SK-N-SH (cell line): Measurements from ENCODE around the gene SMIM26. TPM values are rescaled to one million over a fixed set of nuclear protein-coding genes. Genes with fewer than 3 reads are reported as not detected.

Experiments used
- CTCF ChIA-PET: fragments of 300-600, 350-600 bp; formaldehyde crosslinking; extraction: SDS; loops from one replicate; lab custom pipeline; 2021; lab: Yijun Ruan, JAX
- POLR2A ChIA-PET: fragments of 350-600 bp; sonication (Branson Sonifier 250); formaldehyde crosslinking; extraction: SDS; loops from one replicate; lab custom pipeline; 2020; ENCODE audit warnings: antibody characterized with exemption, inconsistent platforms; lab: Yijun Ruan, JAX
- DNase-seq: peaks from one replicate; pipeline ENCODE4 v3.0.0; 2012
- H2AFZ ChIP-seq: fragments of 200-600 bp; sonication (generic); 2 replicates; pipeline ENCODE4 v1.8.1; 2016; ENCODE audit warnings: antibody characterized with exemption, mild to moderate bottlenecking, low read depth
- H3F3A ChIP-seq: fragments of 200-600 bp; sonication (generic); replicated peaks from 2 replicates; pipeline ENCODE3; 2016; ENCODE audit warnings: antibody characterized with exemption, mild to moderate bottlenecking; ENCODE audit not compliant: insufficient read depth
- H3K27ac ChIP-seq, 2 experiments: fragments of 200-500 bp in 1 of 2; fragments of 200-600 bp in 1 of 2; sonication (Bioruptor generic) in 1 of 2; sonication (generic), shearing (Covaris generic) in 1 of 2; 2 replicates each; pipeline versions ENCODE4 v1.5.1 to v1.6.1; 2014 to 2016; ENCODE audit warnings: low read depth in 2 of 2, inconsistent platforms in 1 of 2, low read length in 1 of 2, mild to moderate bottlenecking in 1 of 2, mixed read lengths in 1 of 2
- H3K27me3 ChIP-seq: fragments of 200-600 bp; sonication (generic), shearing (Covaris generic); 2 replicates; pipeline ENCODE4 v1.6.1; 2016; ENCODE audit warnings: mixed run types; ENCODE audit not compliant: insufficient read depth
- H3K36me3 ChIP-seq, 2 experiments: fragments of 200-500 bp in 1 of 2; fragments of 200-600 bp in 1 of 2; sonication (Bioruptor generic) in 1 of 2; sonication (generic) in 1 of 2; replicated peaks in 1 of 2; 2 replicates each; pipeline versions ENCODE3 to v1.5.1; 2014 to 2016; ENCODE audit warnings: low read length in 1 of 2, mild to moderate bottlenecking in 1 of 2; ENCODE audit not compliant: insufficient read depth in 2 of 2, control insufficient read depth in 1 of 2
- H3K4me1 ChIP-seq, 2 experiments: fragments of 200-500 bp in 1 of 2; fragments of 200-600 bp in 1 of 2; sonication (Bioruptor generic) in 1 of 2; sonication (generic), shearing (Covaris generic) in 1 of 2; 2 replicates each; pipeline versions ENCODE4 v1.5.1 to v1.6.1; 2014 to 2016; ENCODE audit warnings: low read depth in 1 of 2, low read length in 1 of 2, mixed run types in 1 of 2; ENCODE audit not compliant: insufficient read depth in 2 of 2, control insufficient read depth in 1 of 2
- H3K4me2 ChIP-seq: fragments of 200-600 bp; sonication (generic), shearing (Covaris generic); 2 replicates; pipeline ENCODE4 v1.6.1; 2017; ENCODE audit warnings: mixed run types
- H3K4me3 ChIP-seq, 2 experiments: fragments of 200-500 bp in 1 of 2; fragments of 200-600 bp in 1 of 2; sonication (Bioruptor generic) in 1 of 2; sonication (generic), shearing (Covaris generic) in 1 of 2; 2 replicates each; pipeline versions ENCODE4 v1.5.1 to v1.8.1; 2014 to 2016; ENCODE audit warnings: low read depth in 2 of 2, inconsistent platforms in 1 of 2, low read length in 1 of 2, mild to moderate bottlenecking in 1 of 2, mixed read lengths in 1 of 2, moderate library complexity in 1 of 2
- H3K79me2 ChIP-seq: fragments of 200-600 bp; sonication (generic); 2 replicates; pipeline ENCODE4 v1.8.1; 2017; ENCODE audit warnings: mild to moderate bottlenecking; ENCODE audit not compliant: insufficient read depth
- H3K9ac ChIP-seq: fragments of 200-600 bp; sonication (generic); 2 replicates; pipeline ENCODE4 v1.6.1; 2017; ENCODE audit warnings: mixed run types
- H3K9me2 ChIP-seq: fragments of 200-600 bp; sonication (generic); 2 replicates; pipeline ENCODE4 v1.6.1; 2017; ENCODE audit warnings: mixed run types
- H3K9me3 ChIP-seq: fragments of 200-600 bp; sonication (generic); 2 replicates; pipeline ENCODE4 v1.6.1; 2017; ENCODE audit warnings: mixed run types, mild to moderate bottlenecking, moderate library complexity
- H4K20me1 ChIP-seq: fragments of 200-600 bp; sonication (generic); 2 replicates; pipeline ENCODE4 v1.6.1; 2017; ENCODE audit warnings: mild to moderate bottlenecking, mixed run types; ENCODE audit not compliant: insufficient read depth
- ELF1 ChIP-seq: IDR thresholded peaks from 2 replicates; pipeline ENCODE4 v1.4.0; 2012
- EZH2phosphoT487 ChIP-seq: fragments of 200-600 bp; sonication (generic); IDR thresholded peaks from 2 replicates; pipeline ENCODE4 v1.6.1; 2017; ENCODE audit warnings: low read depth, mixed run types, mild to moderate bottlenecking, antibody characterized with exemption, moderate library complexity, borderline replicate concordance
- FOXJ3 ChIP-seq: sonication (generic); formaldehyde crosslinking; IDR thresholded peaks from 2 replicates; pipeline ENCODE4 v1.5.1; 2020; ENCODE audit warnings: mild to moderate bottlenecking, missing genetic modification reagents
- NRF1 ChIP-seq: IDR thresholded peaks from 2 replicates; pipeline ENCODE4 v1.6.1; 2012; ENCODE audit warnings: low read depth, mild to moderate bottlenecking, low read length
- RAD21 ChIP-seq: IDR thresholded peaks from 2 replicates; pipeline ENCODE4 v1.6.1; 2012; ENCODE audit warnings: mild to moderate bottlenecking, low read length
- RCOR1 ChIP-seq: fragments of 150-350 bp; IDR thresholded peaks from 2 replicates; pipeline ENCODE4 v1.6.1; 2017; ENCODE audit warnings: antibody characterized with exemption, low read length
- TAF1 ChIP-seq: IDR thresholded peaks from 2 replicates; pipeline ENCODE4 v1.6.1; 2012; ENCODE audit warnings: low read depth, mild to moderate bottlenecking, low read length, moderate library complexity, borderline replicate concordance
- WGBS: methylation state at CpG from one replicate; pipeline ENCODE4 v1.1.6; 2017; ENCODE audit warnings: low lambda C conversion rate; 5-methylcytosine and 5-hydroxymethylcytosine counted together
- polyA plus RNA-seq, 3 experiments: library from polyadenylated mRNA; depleted of rRNA; stranded (reverse); fragments of >200 nt; gene quantifications; 2 replicates each; pipeline ENCODE4 v1.2.3, GENCODE V29; 2012
- TF ChIP-seq, protein P1 (sequence below): IDR thresholded peaks from 2 replicates; pipeline ENCODE4 v1.6.1; 2012; ENCODE audit warnings: mild to moderate bottlenecking, low read depth, low read length, moderate library complexity

The SMIM26 gene
- polyA plus RNA-seq, 1 of the 3 experiments (the other 2 are of a cell fraction), result 155 TPM

DNA sequence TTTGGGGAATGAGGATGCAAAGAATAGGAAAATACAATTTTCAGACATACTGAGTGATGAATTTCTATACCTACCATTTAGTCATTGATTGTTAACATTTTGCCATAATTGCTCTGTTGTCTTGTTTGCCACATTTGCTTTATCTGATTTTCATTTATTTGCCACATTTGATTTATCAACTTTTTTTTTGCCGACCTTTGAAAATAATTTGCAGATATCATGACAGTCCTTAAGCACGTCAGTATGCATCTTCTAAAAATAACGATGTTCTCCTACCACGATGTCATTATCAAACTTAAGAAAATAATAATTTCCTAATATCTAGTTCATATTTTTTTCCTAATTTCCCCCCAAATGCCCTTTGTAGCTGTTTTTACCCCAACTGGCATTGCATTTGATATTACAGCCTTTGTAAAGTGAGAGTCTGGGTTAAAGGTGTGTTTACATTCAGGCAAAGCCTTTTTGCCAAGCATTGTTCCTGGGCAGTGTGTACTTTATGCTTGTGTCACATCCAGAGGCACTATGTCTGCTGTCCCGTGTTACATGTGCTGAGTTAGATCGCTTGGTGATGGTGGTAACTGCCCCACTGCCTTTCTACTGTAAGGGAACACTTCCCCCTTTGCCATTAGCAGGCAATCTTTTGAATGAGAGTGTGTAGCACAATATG is 33.1 kb upstream of the SMIM26 start:
- Histone ChIP-seq H3K79me2 (no peaks in the 10 kb centered on the region), H2AFZ (no peak overlapping the region), H3K4me2 (no peak overlapping the region), H3K27ac (no peak overlapping the region), H3K9ac (no peak overlapping the region), H3K9me2 (no peaks in the 10 kb centered on the region), H3K27me3 (no peaks in the 10 kb centered on the region), H4K20me1 (no peaks in the 10 kb centered on the region), H3K4me3 (no peak overlapping the region), H3F3A (no peaks in the 10 kb centered on the region), H3K36me3 (peaks cover 43 to 62% of the 10 kb centered on the region in 2 experiments), H3K4me1 (no peaks in the 10 kb centered on the region), H3K9me3 (no peaks in the 10 kb centered on the region)
- 96% methylated on average over 6 of the region's 6 CpGs for WGBS
- ChIA-PET CTCF (no interaction called here), POLR2A (no interaction called here)
- no peak for DNase-seq
- TF ChIP-seq, protein P1, sequence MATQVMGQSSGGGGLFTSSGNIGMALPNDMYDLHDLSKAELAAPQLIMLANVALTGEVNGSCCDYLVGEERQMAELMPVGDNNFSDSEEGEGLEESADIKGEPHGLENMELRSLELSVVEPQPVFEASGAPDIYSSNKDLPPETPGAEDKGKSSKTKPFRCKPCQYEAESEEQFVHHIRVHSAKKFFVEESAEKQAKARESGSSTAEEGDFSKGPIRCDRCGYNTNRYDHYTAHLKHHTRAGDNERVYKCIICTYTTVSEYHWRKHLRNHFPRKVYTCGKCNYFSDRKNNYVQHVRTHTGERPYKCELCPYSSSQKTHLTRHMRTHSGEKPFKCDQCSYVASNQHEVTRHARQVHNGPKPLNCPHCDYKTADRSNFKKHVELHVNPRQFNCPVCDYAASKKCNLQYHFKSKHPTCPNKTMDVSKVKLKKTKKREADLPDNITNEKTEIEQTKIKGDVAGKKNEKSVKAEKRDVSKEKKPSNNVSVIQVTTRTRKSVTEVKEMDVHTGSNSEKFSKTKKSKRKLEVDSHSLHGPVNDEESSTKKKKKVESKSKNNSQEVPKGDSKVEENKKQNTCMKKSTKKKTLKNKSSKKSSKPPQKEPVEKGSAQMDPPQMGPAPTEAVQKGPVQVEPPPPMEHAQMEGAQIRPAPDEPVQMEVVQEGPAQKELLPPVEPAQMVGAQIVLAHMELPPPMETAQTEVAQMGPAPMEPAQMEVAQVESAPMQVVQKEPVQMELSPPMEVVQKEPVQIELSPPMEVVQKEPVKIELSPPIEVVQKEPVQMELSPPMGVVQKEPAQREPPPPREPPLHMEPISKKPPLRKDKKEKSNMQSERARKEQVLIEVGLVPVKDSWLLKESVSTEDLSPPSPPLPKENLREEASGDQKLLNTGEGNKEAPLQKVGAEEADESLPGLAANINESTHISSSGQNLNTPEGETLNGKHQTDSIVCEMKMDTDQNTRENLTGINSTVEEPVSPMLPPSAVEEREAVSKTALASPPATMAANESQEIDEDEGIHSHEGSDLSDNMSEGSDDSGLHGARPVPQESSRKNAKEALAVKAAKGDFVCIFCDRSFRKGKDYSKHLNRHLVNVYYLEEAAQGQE, result no peak
- no peak for TF ChIP-seq RCOR1
- TF ChIP-seq TAF1, result no peak
- no peak for TF ChIP-seq ELF1
- no peak for TF ChIP-seq FOXJ3 (CRISPR knock-in tag)

DNA sequence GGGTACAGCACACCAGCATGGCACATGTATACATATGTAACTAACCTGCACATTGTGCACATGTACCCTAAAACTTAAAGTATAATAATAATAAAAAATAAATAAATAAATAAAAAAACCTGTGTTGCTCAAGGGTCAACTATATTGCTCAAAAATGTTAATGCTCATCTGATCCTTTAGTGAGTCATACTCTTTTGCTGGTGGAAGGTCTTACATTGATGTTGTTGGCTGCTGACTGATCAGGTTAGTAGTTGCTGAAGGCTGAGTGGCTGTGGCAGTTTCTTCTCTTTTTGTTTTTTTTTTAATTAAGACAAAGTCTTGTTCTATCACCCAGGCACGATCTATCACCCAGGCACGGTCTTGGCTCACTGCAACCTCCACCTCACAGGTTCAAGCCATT is 29.6 kb upstream of the SMIM26 start:
- Histone ChIP-seq H3K36me3 (peaks cover 24 to 43% of the 10 kb centered on the region in 2 experiments), H3F3A (no peaks in the 10 kb centered on the region), H3K79me2 (no peaks in the 10 kb centered on the region), H3K9me2 (no peaks in the 10 kb centered on the region), H3K9me3 (no peaks in the 10 kb centered on the region), H3K4me2 (no peak overlapping the region), H3K27me3 (no peaks in the 10 kb centered on the region), H2AFZ (no peak overlapping the region), H3K27ac (no peak overlapping the region), H3K9ac (no peak overlapping the region), H3K4me3 (no peak overlapping the region), H4K20me1 (no peaks in the 10 kb centered on the region), H3K4me1 (no peaks in the 10 kb centered on the region)
- WGBS, result 97% methylated on average over 2 of the region's 2 CpGs
- DNase-seq, result no peak
- TF ChIP-seq EZH2phosphoT487 (no peak), RAD21 (no peak), ELF1 (no peak), NRF1 (no peak)
- ChIA-PET CTCF (no interaction called here), POLR2A (no interaction called here)
